GM21423 (cell line): ENCODE measurements around the gene EFCAB5.
"Not testable (repeated sequence)": the region's sequence is repeated elsewhere in the genome, so short reads cannot be mapped to it uniquely, and the experiment has no call there.

ENCODE experiments used
- ATAC-seq: cut with Tn5 transposase; IDR thresholded peaks from one replicate; pipeline ENCODE4 v1.9.1; 2021; ENCODE audit warnings: mild to moderate bottlenecking, moderate library complexity; ENCODE audit not compliant: unreplicated experiment

Gene EFCAB5

GRCh38 chr17:29933379-29933778 is 8.1 kb upstream of the EFCAB5 start:
- ATAC-seq, result no peak

- ATAC-seq, result not testable (repeated sequence)
Observed at GRCh38 chr17:29935909-29936308, 5.5 kb upstream of the EFCAB5 start.

GRCh38 chr17:29936724-29937123 is 4.7 kb upstream of the EFCAB5 start:
- ATAC-seq, result no peak

GRCh38 chr17:29945281-29945680 is 3.8 kb downstream of the EFCAB5 start:
- ATAC-seq, result no peak

GRCh38 chr17:29948448-29949215 is 7.2 kb downstream of the EFCAB5 start:
- ATAC-seq, result no peak

- ATAC-seq, result no peak
Observed at GRCh38 chr17:29949696-29950095, 8.3 kb downstream of the EFCAB5 start.

- ATAC-seq, result no peak
Observed at GRCh38 chr17:29954405-29954804, 13.0 kb downstream of the EFCAB5 start.

GRCh38 chr17:29956225-29956624 is 14.8 kb downstream of the EFCAB5 start:
- no peak for ATAC-seq

GRCh38 chr17:29957488-29957887 is 16.1 kb downstream of the EFCAB5 start:
- not testable (repeated sequence) for ATAC-seq

- no peak for ATAC-seq
Observed at GRCh38 chr17:29958947-29959657, 17.7 kb downstream of the EFCAB5 start.

- no peak for ATAC-seq
Observed at GRCh38 chr17:29959658-29960337, 18.4 kb downstream of the EFCAB5 start.

- no peak for ATAC-seq
Observed at GRCh38 chr17:29962656-29963055, 21.2 kb downstream of the EFCAB5 start.

- ATAC-seq, result no peak
Observed at GRCh38 chr17:29968271-29968670, 26.8 kb downstream of the EFCAB5 start.

GRCh38 chr17:29972277-29972676 is 30.8 kb downstream of the EFCAB5 start:
- no peak for ATAC-seq

GRCh38 chr17:29973005-29973404 is 31.6 kb downstream of the EFCAB5 start:
- ATAC-seq, result no peak

GRCh38 chr17:29977836-29978235 is 36.4 kb downstream of the EFCAB5 start:
- no peak for ATAC-seq

- no peak for ATAC-seq
Observed at GRCh38 chr17:29980261-29980660, 38.8 kb downstream of the EFCAB5 start.

GRCh38 chr17:29982991-29983653 is 41.7 kb downstream of the EFCAB5 start:
- ATAC-seq, result no peak

GRCh38 chr17:29996458-29996857 is 55.0 kb downstream of the EFCAB5 start:
- ATAC-seq, result no peak

GRCh38 chr17:30000001-30000754 is 58.7 kb downstream of the EFCAB5 start:
- ATAC-seq, result no peak
